ENCODE results near the gene TMEM121.

TMEM121 gene

GRCh38 chr14:105519946-105520698 lies 6.3 kb upstream of the TMEM121 start:
- DNase-seq (ENCODE audit: low read depth, low spot score): no peak
- no peak overlapping the region for H3K4me3 ChIP-seq (ENCODE audit: low read length)

GRCh38 chr14:105525326-105525725 lies 1.1 kb upstream of the TMEM121 start:
- H3K4me3 ChIP-seq (ENCODE audit: low read length): no peak overlapping the region
- DNase-seq (ENCODE audit: low read depth, low spot score): no peak

- no peak for DNase-seq (ENCODE audit: low read depth, low spot score)
- peak overlapping the region; percentile 24 for H3K4me3 ChIP-seq (ENCODE audit: low read length)
Observed at GRCh38 chr14:105526776-105527380, 495 bp downstream of the TMEM121 start.

GRCh38 chr14:105527381-105527825 lies 1.0 kb downstream of the TMEM121 start:
- no peak overlapping the region for H3K4me3 ChIP-seq (ENCODE audit: low read length)
- DNase-seq (ENCODE audit: low read depth, low spot score): no peak

- H3K4me3 ChIP-seq (ENCODE audit: low read length): peak overlapping the region; percentile 46
- peak; percentile 52 for DNase-seq (ENCODE audit: low read depth, low spot score)
Observed at GRCh38 chr14:105527826-105528585, 1.6 kb downstream of the TMEM121 start.

- DNase-seq (ENCODE audit: low read depth, low spot score): no peak
- no peak overlapping the region for H3K4me3 ChIP-seq (ENCODE audit: low read length)
Observed at GRCh38 chr14:105528586-105529318, 2.4 kb downstream of the TMEM121 start.

GRCh38 chr14:105529319-105529568 lies 2.9 kb downstream of the TMEM121 start:
- no peak overlapping the region for H3K4me3 ChIP-seq (ENCODE audit: low read length)
- DNase-seq (ENCODE audit: low read depth, low spot score): no peak

- no peak overlapping the region for H3K4me3 ChIP-seq (ENCODE audit: low read length)
- DNase-seq (ENCODE audit: low read depth, low spot score): no peak
Observed at GRCh38 chr14:105529569-105530284, 3.3 kb downstream of the TMEM121 start.

GRCh38 chr14:105530285-105531087 lies 4.1 kb downstream of the TMEM121 start:
- no peak for DNase-seq (ENCODE audit: low read depth, low spot score)
- H3K4me3 ChIP-seq (ENCODE audit: low read length): no peak overlapping the region

GRCh38 chr14:105531088-105531893 lies 4.9 kb downstream of the TMEM121 start:
- H3K4me3 ChIP-seq (ENCODE audit: low read length): no peak overlapping the region
- no peak for DNase-seq (ENCODE audit: low read depth, low spot score)

- no peak for DNase-seq (ENCODE audit: low read depth, low spot score)
- no peak overlapping the region for H3K4me3 ChIP-seq (ENCODE audit: low read length)
Observed at GRCh38 chr14:105531894-105532623, 5.7 kb downstream of the TMEM121 start.

GRCh38 chr14:105532735-105533141 lies 6.4 kb downstream of the TMEM121 start:
- peak; percentile 29 for DNase-seq (ENCODE audit: low read depth, low spot score)
- H3K4me3 ChIP-seq (ENCODE audit: low read length): no peak overlapping the region

- no peak for DNase-seq (ENCODE audit: low read depth, low spot score)
- H3K4me3 ChIP-seq (ENCODE audit: low read length): no peak overlapping the region
Observed at GRCh38 chr14:105533391-105533790, 7.0 kb downstream of the TMEM121 start.

- no peak overlapping the region for H3K4me3 ChIP-seq (ENCODE audit: low read length)
- no peak for DNase-seq (ENCODE audit: low read depth, low spot score)
Observed at GRCh38 chr14:105533811-105534498, 7.6 kb downstream of the TMEM121 start.

- no peak for DNase-seq (ENCODE audit: low read depth, low spot score)
- H3K4me3 ChIP-seq (ENCODE audit: low read length): no peak overlapping the region
Observed at GRCh38 chr14:105534586-105534985, 8.2 kb downstream of the TMEM121 start.

GRCh38 chr14:105536051-105536450 lies 9.7 kb downstream of the TMEM121 start:
- no peak overlapping the region for H3K4me3 ChIP-seq (ENCODE audit: low read length)
- no peak for DNase-seq (ENCODE audit: low read depth, low spot score)

Data from Jurkat, Clone E6-1 (cell line).